ENCODE results near the gene TTYH2. TPM values are rescaled to one million over a fixed set of nuclear protein-coding genes. Genes with fewer than 3 reads are reported as not detected.

Gene TTYH2
- total and polyA plus RNA-seq, 7 donors: 0.89 to 16.4 (median 5.1) TPM

DNA sequence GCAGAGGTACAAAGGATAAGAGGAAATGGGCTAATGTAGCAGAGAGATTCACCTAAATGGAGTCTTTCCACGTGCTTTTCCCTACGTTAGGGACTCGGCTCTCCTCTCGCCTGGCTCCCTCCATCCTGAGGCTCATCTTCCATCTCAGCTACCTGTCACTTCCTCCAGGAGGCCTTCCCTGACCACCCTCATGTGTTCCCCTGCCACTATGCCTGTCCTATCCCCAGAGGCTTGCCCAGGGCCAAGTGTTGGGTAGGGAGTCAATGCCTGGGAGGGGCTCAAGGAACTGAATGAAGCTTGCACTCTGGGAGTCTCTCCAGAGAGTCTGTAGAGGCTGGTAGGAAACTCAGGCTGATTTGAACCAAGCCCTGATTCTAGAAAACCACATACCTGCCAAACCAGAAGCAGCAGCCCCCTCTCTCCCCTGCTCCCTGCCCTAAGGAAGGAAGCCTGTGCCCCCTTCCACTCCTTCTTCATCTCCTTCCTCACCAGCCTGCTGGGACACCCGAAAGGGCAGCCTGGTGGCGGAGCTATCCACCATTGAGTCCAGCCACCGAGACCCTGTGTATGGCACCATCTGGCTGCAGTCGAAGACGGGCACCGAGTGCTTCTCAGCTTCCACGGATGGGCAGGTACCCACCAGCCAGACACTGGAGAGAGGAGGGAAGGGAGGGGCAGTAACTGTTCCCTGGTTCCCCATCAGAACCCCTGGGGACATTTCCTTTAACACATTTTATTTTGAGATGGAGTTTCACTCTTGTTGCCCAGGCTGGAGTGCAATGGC lies 86.0 kb downstream of the TTYH2 start:
- Histone ChIP-seq H3K9me3 (no peaks in the 10 kb centered on the region), H3K27me3 (ENCODE audit: insufficient read depth in 3 of 3, low read length in 2 of 3) (no peaks in the 10 kb centered on the region), H3K4me3 (no peak overlapping the region), H3K4me1 (no peaks in the 10 kb centered on the region), H3K27ac (no peak overlapping the region), H3K36me3 (ENCODE audit: insufficient read depth in 1 of 2, low read depth in 1 of 2) (no peaks in the 10 kb centered on the region)
- ATAC-seq (no peak), DNase-seq (no peak)
- TF ChIP-seq CTCF (IDR thresholded peaks at IDR 0.05): no peak
- intact Hi-C loops (cut with DNase I): loop anchor here (2.0 to 5.0 kb wide), 4 partner anchors 53 to 193 kb away; partner anchors contain the start of gene BTBD17 (in 1 of the 2)
- WGBS, 3 donors: 83 to 85% (median 85%) methylated on average over 7 to 11 of the region's 11 CpGs

DNA sequence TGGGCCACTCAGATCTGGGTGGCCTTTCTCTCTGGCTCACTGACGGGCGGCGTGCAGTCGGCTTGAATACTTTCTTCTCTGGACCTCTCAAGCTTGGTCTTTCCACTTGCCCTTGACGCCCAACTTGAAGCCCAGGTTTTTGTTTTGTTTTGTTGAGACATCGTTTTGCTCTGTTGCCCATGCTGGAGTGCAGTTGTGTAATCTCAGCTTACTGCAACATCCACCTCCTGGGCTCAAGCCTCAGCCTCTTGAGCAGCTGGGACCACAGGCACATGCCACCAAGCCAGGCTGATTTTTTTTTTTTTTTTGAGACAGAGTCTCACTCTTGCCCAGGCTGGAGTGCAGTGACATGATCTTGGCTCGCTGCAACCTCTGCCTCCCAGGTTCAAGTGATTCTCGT lies 89.9 kb downstream of the TTYH2 start:
- H3K4me3 ChIP-seq: no peak overlapping the region
- intact Hi-C loops (cut with DNase I): loop anchor here (5.0 kb wide), 2 partner anchors 49 to 189 kb away; no protein-coding TSS in a partner anchor
- no peak for TF ChIP-seq CTCF (IDR thresholded peaks at IDR 0.05)
- no peaks in the 10 kb centered on the region for H3K9me3 ChIP-seq
- WGBS, 3 donors: 82 to 88% (median 84%) methylated on average over 8 of the region's 8 CpGs
- H3K27me3 ChIP-seq (ENCODE audit: insufficient read depth in 3 of 3, low read length in 2 of 3): no peaks in the 10 kb centered on the region
- ATAC-seq: no peak
- no peak for DNase-seq
- H3K27ac ChIP-seq: no peak overlapping the region
- no peaks in the 10 kb centered on the region for H3K4me1 ChIP-seq
- no peaks in the 10 kb centered on the region for H3K36me3 ChIP-seq (ENCODE audit: insufficient read depth in 1 of 2, low read depth in 1 of 2)

DNA sequence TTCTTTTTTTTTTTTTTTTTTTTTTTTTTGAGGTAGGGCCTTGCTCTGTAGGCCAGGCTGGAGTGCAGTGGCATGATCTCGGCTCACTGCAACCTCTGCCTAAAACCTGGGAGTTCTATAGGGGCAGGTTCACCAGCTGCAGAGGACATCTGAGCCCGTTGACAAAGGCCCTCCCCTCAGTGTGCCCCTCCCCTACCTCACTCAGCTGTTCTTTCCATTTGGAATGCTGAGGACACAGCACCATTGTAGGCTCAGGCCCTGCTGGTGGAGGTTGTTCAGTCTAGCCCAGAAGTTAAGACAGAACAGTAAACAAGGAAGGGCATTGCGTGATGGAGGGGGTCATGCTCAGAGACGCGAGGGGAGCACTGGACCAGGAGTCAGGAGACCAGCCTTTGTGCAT lies 90.8 kb downstream of the TTYH2 start:
- ATAC-seq (no peak), DNase-seq (no peak)
- H3K9me3 ChIP-seq: no peaks in the 10 kb centered on the region
- no peaks in the 10 kb centered on the region for H3K36me3 ChIP-seq (ENCODE audit: insufficient read depth in 1 of 2, low read depth in 1 of 2)
- no peak for TF ChIP-seq CTCF (IDR thresholded peaks at IDR 0.05)
- no peak overlapping the region for H3K27ac ChIP-seq
- intact Hi-C loops (cut with DNase I): loop anchor here (5.0 kb wide), 2 partner anchors 48 to 188 kb away; no protein-coding TSS in a partner anchor
- no peak overlapping the region for H3K4me3 ChIP-seq
- no peaks in the 10 kb centered on the region for H3K4me1 ChIP-seq
- H3K27me3 ChIP-seq (ENCODE audit: insufficient read depth in 3 of 3, low read length in 2 of 3): no peaks in the 10 kb centered on the region
- WGBS, 3 donors: 59 to 71% (median 62%) methylated on average over 5 of the region's 5 CpGs

DNA sequence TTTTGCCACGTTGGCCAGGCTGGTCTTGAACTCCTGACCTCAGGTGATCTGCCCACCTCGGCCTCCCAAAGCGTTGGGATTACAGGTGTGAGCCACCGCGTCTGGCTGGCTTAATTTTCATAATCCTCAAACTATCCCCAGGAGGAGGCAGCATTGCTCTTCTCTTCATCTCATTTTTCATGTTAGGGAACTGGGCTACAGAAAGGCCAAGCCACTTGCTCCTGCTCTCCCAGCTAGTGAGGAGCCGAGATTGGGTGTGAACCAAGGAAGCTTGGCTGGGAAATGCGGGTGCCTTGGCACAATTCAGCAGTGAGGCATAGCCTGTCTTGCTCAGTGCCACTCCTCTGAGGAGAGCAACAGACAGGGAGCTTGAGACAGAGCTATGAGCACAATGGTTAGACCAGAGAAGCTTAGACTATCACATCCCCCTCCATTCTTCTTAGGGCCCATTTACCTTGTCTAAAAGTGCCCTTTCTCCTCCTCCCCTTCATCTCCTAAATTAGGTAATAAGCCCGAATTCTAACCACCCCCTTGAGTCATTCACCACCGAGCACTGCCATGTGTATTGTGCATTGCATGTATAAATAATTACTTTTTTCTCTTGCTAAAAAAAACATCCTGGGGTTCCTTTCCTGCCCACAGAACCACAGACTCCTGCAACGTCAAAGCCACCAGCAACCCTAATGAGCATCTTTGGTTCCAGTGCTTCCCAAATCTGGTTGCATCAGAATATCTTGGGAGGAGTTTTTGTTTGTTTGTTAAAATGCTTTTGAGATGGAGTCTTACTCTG lies 92.7 kb downstream of the TTYH2 start:
- no peaks in the 10 kb centered on the region for H3K9me3 ChIP-seq
- no peak for TF ChIP-seq CTCF (IDR thresholded peaks at IDR 0.05)
- no peaks in the 10 kb centered on the region for H3K4me1 ChIP-seq
- H3K27ac ChIP-seq: no peak overlapping the region
- no peaks in the 10 kb centered on the region for H3K27me3 ChIP-seq (ENCODE audit: insufficient read depth in 3 of 3, low read length in 2 of 3)
- 52 to 60% (median 53%) methylated on average over 10 of the region's 10 CpGs for WGBS, 3 donors
- intact Hi-C loops (cut with DNase I): no loop called here
- H3K36me3 ChIP-seq (ENCODE audit: insufficient read depth in 1 of 2, low read depth in 1 of 2): no peaks in the 10 kb centered on the region
- ATAC-seq (no peak), DNase-seq (no peak)
- H3K4me3 ChIP-seq: no peak overlapping the region
